HG02981 (cell line): Measurements from ENCODE around the gene SNX21.
"Not testable (repeated sequence)": the region's sequence is repeated elsewhere in the genome, so short reads cannot be mapped to it uniquely, and the experiment has no call there.

ENCODE experiments used
- ATAC-seq: cut with Tn5 transposase; IDR thresholded peaks from one replicate; pipeline ENCODE4 v1.9.1; 2021; ENCODE audit warnings: mild to moderate bottlenecking, moderate library complexity; ENCODE audit not compliant: unreplicated experiment

SNX21 gene

DNA sequence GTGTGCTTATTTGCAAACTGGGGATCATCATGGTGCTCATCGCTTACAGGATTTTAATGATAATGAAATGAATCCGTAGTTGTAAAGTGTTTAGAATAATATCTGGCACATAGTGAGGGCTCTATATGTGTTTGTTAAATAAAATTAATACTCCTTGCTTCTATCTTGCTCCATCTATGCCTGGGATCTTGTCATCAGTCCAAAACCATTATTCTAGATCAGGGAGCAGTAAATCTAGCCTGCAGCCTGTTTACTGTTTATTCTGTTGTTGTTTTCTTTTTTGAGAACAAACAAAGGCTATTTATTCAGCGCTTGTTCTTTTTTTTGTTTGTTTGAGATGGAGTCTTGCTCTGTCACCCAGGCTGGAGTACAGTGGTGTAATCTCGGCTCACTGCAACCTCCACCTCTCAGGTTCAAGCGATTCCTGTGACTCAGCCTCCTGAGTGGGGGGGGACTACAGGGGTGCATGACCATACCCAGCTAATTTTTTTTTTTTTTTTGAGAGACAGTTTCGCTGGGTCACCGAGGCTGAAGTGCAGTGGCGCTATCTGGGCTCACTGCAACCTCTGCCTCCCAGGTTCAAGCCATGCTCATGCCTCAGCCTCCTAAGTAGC, 15.5 kb downstream of the SNX21 start:
- no peak for ATAC-seq

DNA sequence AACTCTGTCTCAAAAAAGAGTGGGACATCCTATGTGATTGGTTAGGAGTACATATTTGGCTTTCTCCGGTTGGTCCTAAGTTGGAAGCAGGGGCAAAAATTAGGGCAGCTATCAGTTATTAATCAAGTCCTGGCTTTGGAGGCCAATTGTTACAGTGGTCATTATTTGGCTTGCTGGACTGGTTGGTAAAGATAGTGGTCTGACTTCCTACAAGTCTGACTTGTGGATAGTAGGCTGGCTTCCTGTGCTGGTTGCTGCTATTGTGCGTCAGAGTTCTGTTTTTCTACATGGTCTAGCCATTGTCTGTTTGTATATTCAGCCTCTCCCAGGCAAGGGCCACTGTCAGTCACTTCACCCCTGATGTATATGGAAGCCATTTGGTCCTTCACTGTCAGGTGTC, 16.6 kb downstream of the SNX21 start:
- no peak for ATAC-seq

DNA sequence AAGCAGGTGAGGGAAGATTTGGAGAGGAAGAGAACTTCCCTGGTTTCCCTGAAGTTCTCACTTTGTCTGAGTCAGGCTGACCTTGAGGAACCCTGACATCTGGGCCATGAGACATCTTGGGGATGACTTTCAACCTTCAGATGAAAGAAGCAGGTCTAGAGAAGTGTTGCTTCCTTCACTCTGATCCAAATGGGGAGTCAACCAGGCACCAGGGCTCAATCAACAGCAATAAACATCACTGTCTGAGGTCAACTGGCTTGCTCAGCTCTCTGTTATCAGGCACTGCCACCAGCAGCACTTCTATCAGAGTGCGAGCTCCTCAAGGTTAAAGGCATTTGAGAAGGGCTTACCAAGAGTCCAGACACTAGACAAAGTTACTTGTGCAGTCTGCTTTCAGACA, 17.3 kb downstream of the SNX21 start:
- no peak for ATAC-seq

DNA sequence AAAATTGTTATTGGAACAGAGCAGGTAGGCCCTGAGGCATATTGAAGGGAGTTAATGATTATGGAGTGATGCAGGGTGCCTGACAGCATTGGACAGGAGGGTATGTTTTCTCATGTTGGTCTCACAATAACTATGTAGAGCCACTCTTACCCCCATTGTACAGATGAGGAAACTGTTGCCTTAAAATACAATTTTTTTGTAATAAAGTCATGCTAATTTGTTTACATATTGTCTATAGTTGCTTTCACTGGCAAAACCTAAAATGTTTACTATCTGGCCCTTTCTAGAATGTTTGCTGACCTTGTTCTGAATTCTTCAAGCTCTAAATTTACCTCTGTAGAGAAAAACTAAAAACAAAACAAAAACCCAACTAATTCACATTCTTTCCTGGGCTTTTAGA, 17.9 kb downstream of the SNX21 start:
- ATAC-seq = no peak

DNA sequence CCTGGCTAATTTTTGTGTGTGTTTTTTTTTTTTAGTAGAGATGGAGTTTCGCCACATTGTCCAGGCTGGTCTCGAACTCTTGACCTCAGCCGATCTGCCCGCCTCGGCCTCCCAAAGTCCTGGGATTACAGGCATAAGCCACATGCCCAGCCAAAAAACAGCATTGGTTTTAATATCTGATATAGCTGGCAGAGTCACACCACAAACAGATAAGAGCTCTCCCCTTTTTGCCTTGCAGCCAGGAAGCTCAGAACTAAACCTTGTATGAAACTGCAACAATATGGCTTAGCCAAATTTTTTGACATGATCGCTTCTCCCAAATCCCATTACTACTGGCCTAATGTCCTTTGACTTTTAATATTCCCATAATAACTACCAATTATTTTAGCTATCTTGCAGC, 18.7 kb downstream of the SNX21 start:
- no peak for ATAC-seq

DNA sequence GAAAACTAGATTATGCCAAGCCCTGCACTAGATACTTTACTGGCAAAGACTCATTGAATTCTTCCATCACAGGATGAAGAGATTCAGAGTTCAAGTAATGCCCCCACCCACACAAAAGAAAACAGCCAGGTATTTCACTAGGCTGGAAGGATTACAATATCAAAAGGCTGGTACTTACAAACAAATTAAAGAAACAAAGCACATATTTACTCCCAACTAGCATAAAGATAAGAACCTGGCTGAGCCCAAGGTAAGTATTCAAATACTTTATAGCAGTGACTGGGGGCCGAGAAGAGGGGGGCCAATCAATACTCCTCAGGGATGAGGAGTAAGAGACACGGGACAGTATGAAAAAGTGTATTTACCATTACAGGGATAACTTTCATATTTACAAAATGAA, 19.9 kb downstream of the SNX21 start:
- no peak for ATAC-seq

DNA sequence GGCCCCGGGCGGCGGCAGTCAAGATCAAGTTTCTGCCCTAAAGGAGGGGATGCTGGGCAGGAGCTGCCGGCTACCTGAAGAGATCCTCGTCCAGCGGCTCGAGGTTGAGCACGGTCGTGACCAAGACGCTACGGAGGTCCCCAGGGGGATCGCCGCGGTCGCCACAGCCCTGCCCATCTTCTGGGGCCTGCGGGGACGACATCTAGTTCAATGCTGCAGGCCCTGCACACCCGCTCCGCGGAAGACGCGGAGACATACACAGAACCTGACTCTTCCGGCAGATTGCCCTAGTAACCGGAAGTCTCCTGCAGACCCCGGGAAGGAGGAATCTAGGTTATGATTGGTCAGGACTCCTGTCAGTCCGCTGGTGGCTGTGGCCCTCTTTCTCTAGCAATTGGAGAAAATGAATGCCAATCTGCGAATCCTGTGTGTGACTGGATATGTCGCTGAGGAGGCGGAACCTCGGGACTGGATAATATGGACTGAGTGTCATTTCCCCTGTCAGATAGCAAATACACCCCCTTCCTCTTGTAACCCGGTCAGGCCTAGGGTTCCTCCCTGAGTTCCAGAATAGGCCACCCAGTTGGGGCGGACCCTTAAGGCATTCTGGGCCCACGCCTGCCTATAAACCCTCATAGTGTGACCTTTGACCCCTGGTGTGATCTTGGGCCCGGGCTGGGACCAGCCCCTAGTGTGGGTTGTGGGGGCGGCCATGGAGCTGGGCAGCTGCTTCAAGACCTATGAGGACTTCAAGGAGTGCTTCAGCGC, 23.7 kb downstream of the SNX21 start, which contains the start of the genes ACOT8 and ZSWIM3:
Gene ACOT8 (minus strand): TSS at position 279 of the 768 bp plus-strand sequence. CDS start 77 bp downstream, at position 202.
Gene ZSWIM3 (plus strand): TSS at position 501 of the 768 bp plus-strand sequence. CDS start 212 bp downstream, at position 713.
- ATAC-seq = peak; percentile 98

DNA sequence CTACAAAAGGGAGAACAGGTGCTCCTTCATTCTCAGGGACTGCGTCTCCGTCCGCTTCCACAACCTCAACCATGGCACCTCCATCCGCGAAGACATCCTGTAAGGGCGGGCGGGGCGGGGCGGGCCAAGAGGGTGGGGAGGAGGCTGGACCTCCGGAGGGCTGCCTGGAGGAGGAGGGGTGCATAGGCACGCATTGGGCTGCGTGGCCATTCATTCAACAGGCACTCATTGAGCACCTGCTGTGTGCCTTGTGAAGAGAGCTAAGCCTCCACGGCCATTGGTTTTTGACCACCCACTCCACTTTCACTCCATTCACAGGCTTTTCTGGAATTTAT, 24.2 kb downstream of the SNX21 start:
- ATAC-seq = peak; percentile 15

DNA sequence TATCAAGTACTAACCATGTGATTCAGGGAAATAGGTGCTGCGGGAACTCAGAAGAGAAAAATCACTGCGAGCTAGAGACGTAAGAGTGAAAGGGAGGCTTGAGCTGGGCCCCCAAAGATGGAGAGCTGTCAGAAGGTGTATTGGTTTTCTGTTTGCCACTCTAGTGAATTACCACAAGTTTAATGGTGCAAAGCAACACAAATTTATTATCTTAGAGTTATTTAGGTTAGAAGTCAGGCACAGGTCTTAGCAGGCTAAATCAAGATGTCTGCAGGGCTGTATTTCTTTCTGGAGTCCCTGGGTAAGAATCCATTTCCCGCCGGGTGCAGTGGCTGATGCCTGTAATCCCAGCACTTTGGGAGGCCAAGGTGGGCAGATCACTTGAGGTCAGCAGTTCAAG, 26.3 kb downstream of the SNX21 start:
- no peak for ATAC-seq

DNA sequence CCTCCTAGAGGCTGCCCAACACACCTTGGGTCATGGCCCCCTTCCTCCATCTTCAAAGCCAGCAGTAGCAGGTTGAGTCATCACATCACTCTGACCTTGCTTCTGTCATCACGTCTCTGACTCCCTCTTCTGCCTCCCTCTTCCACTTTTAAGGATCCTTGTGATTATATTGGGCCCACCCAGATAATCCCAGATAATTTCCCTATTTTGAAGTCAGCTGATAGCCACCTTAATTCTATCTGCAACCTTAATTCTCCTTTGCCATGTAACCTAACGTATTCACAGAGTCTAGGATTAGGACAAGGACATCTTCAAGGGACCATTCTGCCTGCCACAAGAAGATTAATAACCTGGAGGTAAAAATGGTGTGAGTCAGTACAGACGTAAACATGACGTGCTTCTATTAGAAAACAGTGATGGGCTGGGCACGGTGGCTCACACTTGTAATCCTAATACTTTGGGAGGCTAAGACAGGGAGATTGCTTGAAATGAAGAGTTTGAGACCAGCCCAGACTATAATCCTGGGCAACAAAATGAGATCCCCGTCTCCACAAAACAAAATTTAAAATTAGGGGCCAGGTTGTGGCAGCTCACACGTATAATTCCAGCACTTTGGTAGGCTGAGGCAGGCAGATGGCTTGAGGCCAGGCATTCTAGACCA, 27.1 kb downstream of the SNX21 start:
- no peak for ATAC-seq

DNA sequence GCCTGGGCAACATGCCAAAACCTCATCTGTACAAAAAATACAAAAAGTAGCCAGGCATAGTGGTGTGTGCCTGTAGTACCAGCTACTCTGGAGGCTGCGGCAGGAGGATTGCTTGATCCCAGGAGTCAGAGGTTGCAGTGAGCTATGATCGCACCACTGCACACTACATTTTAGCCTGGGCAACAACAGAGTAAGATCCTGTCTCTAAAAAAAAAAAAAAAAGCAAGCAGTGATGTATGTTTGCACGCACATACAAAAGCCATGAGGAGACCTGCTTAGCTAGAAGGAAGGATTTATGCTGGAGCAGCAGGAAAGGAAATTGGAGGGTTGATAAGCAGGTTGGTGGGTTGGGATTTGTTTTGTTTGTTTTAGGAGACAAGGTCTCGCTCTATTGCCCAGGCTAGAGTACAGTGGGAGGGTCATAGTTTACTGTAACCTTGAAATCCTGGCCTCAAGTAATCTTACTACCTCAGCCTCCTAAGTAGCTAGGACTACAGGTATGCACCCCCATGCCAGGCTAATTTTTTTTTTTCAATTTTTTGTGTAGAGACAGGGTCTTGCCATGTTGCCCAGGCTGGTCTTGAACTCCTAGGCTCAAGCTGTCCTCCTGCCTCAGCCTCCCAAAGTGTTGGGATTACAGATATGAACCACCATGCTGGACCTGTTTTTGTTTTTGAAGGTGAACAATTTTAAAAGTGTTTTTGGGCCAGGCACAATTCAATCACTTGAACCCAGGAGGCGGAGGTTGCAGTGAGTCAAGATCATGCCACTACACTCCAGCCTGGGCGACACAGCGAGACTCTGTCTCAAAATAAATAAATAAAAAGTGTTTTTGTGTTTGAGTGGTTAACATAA, 27.8 kb downstream of the SNX21 start:
- no peak for ATAC-seq

DNA sequence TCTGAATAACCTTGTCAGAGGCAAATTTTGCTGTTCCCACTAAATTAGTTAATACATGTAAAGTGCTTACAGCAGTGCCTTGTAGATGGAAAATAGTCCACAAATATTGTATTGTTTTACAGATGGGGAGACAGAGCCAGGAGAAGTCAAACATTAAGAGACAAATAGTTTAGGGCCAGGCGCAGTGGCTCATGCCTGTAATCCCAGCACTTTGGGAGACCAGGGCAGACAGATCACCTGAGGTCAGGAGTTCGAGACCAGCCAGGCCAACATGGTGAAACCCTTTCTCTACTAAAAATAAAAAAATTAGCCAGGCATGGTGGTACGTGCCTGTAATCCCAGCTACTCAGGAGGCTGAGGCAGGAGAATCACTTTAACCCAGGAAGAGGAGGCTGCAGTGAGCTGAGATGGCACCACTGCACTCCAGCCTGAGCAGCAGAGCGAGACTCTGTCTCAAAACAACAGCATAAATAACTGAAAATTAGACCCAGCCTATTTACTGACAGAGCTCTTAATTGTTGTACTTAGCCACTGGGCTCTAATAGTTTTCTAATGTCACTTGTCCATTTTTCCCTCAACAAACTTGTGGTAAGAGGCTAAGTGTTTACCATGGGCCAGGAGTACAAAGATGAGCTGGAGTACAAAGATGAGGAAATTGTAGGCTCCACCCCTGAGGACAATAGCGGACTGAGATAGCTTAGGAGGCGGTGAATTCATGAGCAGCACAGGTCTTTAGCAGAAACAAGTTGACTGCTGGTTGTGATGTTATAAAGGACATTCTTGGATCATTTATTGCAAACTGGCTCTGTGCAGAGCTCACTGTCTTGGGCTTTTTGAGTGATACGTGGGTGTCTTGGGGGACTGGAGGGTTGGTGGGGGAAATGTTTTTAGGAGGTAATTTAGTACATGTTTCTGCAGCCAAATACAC, 30.2 kb downstream of the SNX21 start:
- no peak for ATAC-seq

DNA sequence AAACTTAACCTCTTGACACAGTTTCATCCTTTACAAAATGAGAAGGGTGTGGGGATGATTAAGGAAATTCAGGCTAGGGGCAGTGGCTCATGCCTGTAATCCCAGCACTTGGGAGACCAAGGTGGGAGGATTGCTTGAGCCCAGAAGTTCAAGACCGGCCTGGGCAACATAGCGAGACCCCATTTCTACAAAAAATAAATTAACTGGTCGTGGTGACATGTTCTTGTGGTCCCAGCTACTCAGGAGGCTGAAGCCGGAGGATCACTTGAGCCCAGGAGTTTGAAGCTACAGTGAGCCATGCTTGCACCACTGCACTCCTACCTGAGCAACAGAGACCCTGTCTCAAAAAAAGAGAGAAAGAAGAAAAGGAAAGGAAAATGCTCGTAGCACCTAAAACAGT, 32.9 kb downstream of the SNX21 start:
- no peak for ATAC-seq

DNA sequence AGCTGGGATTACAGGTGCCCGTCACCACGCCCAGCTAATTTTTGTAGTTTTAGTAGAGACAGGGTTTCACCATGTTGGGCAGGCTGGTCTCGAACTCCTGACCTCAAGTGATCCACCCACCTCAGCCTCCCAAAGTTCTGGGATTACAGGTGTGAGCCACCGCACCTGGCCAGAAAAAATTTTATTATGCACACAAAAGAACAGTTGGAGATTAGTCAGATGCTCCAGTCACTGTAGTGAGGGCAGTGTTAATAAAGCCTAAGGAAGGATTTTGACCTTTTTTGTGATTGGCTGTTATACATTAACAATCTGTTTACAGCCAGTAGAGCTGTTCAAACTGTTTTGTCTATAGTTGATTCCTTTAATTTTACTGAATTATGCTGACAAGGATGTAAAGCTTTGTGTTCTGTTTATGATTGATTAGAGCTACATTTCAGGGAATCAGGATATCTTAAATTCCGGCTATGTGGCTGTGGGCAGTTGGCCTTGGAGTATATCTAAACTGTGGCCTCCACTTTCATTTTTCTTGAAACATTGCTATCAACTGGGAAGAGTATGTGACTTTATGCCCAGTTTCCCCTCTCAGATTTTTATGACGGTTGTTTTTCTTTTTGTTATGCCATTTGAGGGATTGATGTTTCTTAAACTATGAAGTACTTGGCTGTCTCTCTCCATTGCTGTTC, 33.7 kb downstream of the SNX21 start:
- no peak for ATAC-seq

DNA sequence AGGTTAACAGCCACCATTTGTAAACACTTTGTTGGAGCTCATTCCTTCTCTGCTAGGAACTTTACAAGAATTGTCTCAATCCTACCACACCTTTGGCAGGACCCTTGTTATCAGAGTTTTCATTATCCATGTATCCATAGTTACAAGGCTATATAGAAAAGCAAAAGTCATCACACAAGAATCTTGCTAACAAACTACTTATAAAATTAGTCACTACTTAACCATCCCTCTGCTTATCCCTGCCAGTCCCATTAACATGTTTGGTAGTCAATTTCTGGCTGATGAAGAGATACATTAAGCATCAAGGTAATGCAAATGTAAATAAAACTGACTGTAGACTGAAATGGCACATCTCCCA, 34.2 kb downstream of the SNX21 start:
- ATAC-seq = no peak

DNA sequence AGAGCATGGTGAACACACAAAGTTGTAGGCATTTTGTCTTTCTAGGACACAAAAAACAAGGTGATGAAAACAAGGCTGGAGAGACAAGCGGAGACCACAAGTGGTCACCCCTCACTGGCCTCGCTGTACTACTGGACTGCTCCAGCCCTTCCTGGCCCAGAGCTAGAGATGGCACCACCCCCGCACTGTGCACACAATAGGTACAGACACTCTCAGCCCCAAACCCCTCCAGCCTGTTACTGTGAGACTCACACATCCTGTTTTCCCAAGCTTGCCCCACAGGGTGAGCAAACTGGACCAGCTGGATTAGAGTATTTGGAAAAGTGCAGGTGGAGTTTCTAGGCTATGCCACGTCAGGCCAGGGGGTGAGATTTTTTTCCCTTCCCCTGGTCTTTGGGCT, 39.0 kb downstream of the SNX21 start:
- ATAC-seq = no peak

DNA sequence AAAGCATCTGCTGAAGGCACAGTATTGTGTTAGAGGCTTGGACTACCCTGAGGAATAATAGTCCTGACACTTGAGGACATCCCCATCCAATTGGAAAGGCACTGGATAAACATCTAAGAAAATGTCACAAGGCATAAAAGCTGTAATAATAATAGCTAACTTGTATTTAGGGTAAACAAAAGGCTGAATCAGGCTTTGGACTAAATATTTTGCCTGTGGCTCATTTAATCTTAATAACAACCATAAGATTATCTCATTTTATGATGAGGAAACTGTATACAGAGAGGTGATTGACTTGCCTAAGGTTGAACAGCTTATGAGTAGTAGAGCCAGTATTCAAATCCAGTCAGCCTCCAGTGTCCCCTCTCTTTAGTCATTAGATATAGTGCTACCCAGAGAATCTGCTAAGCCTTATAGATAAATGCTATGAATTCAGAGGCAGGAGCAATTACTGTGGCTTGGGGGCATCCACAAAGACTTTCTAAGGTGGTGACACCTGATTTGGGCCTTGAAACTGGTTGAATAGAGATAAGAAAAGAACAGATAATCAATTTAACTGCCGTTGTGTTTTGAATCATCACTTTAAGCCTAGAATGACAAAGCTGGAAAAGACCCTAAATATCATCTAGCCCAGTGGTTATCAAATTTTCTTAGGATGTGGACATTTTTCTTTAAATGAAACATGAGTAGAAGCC, 40.0 kb downstream of the SNX21 start:
- ATAC-seq = no peak

DNA sequence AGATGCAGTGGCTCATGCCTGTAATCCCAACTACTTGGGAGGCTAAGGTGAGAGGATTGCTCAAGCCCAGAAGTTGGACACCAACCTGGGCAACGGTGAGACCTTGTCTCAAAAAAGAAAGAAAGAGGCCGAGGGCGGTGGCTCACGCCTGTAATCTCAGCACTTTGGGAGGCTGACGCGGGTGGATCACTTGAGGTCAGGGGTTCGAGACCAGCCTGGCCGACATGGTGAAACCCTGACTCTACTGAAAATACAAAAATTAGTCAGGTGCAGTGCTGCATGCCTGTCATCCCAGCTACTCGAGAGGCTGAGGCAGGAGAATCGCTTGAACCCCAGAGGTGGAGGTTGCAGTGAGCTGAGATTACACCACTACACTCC, 40.5 kb downstream of the SNX21 start:
- not testable (repeated sequence) for ATAC-seq

DNA sequence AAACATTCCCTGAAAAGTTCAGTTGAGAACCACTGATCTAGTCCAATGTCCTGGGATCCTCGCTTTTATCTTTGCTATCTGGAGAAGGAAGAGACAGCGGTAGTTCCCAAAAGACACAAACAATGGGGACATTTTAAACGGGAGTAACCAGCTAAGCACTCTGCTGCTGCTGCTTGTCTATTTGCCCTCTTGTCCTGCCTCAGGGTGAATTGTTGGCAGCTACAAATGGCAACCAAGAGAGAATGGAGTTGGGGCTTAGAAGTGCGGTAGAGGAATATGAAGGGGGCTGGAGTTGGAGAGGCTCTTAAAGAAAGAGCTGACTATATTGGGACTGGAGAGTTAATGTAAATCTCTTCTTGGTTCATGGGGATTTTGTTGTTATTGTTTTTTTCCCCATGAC, 41.0 kb downstream of the SNX21 start:
- ATAC-seq = no peak
